Measurements from ENCODE around the gene ARFGAP3.

Gene ARFGAP3

DNA sequence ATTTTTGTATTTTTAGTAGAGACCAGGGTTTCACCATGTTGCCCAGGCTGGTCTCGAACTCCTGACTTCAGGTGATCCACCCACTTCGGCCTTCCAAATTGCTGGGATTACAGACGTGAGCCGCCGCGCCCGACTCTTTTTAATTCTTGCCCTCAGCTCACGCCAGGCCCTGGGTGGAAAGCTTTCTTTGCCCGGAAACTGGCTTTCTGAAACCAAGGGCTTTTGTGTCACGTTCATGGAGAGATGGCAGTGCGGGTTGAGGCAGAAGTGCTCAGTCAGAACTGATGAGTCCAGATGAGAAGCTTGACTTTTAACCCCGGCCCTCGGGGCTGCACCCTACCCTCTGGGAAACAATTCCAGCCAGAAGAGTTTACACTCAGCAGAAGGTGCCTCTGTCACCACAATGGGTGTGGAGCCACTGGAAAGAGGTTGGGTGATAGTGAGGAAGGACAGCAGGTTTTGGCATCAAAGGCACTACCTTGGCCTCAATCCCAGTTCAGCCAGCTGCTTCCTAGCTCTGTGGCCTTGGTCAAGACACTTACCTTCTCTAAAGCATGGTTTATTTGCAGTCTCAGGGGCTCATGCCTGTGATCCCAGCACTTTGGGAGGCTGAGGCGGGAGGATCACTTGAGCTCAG is 890 bp upstream of the ARFGAP3 start:
- DNase-seq = no peak

GRCh38 chr22:42856179-42856864 is 751 bp downstream of the ARFGAP3 start:
- peak; percentile 55 for DNase-seq

DNA sequence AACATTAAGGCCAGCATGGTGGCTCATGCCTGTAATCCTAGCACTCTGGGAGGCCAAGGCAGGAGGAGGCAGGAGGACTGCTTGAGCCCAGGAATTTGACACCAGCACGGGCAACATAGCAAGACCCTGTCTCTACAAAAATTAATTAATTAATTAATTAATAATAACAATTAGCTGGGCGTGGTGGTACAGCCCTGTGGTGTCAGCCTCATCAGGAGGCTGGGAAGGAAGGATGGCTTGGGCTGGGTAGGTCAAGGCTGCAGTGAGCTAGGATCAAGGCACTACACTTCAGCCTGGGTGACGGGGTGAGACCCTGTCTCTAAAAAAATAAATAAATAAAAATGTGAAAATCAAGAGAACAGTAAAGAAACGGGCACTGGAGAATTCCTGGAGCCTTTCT is 1.4 kb downstream of the ARFGAP3 start:
- no peak for DNase-seq

- DNase-seq = no peak
Observed at GRCh38 chr22:42855211-42855610, 1.9 kb downstream of the ARFGAP3 start.

DNA sequence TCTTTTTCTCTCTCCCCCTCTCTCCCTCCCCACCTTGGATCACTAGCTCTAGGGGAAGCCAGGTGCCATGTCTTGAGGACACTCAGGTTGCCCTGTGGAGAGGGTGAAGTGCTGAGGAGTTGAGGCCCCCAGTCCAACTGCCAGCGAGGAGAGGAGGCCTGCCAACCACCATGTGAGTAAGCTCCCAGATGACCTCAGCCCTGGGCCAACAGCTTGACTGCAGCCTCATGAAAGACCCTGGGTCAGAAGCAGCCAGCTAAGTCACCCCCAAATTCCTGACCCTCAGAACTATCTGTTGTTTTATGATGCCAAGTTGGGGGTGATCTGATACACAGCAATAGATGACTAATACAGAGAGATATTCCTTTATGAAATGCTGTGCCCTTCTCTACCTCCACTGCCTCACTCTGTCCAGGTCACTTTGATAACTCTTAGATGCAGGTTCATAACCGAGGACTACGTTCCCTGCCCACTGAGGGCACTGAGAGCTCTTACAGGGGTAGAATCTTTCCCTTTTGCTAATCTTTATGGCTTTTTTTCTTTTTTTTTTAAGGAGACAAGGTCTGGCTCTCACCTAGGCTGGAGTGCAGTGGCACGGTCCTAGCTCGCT is 8.0 kb downstream of the ARFGAP3 start:
- no peak for DNase-seq

GRCh38 chr22:42847110-42847509 is 10.0 kb downstream of the ARFGAP3 start:
- DNase-seq = no peak

DNA sequence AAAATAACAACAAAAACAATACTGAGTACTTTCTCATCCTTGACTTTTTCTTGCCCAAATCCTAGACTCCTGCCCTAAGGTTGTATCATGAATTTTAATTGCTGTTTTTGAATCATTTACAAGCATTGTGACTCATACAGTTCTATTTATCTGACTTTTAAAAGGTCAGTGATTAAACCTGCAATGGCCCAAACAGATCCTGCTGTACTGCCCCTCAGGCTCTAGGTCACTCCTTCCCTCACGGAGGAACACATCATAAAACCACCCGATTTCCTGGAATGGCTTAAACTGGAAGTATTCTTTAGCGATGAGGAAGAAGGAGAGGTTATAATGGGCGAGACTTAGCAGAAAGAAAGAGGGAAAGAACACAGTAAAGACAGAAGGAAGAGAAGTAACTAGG is 12.3 kb downstream of the ARFGAP3 start:
- DNase-seq = no peak

GRCh38 chr22:42842658-42843370 is 14.3 kb downstream of the ARFGAP3 start:
- DNase-seq = no peak

GRCh38 chr22:42841444-42841843 is 15.6 kb downstream of the ARFGAP3 start:
- DNase-seq = no peak

- no peak for DNase-seq
Observed at GRCh38 chr22:42837556-42837955, 19.5 kb downstream of the ARFGAP3 start.

DNA sequence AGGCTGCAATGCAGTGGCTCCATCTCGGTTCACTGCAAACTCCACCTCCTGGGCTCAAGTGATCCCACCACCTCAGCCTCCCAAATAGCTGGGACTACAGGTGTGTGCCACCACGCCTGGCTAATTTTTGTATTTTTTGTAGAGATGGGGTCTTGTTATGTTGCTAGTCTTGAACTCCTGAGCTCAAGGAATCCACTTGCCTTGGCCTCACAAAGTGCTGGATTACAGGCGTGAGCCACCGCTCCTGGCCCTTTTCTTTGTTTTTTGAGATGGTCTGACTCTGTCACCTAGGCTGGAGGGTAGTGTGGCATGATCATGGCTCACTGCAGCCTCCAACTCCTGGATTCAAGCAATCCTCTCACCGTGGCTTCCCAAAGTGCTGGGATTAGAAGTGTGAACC is 21.0 kb downstream of the ARFGAP3 start:
- no peak for DNase-seq

DNA sequence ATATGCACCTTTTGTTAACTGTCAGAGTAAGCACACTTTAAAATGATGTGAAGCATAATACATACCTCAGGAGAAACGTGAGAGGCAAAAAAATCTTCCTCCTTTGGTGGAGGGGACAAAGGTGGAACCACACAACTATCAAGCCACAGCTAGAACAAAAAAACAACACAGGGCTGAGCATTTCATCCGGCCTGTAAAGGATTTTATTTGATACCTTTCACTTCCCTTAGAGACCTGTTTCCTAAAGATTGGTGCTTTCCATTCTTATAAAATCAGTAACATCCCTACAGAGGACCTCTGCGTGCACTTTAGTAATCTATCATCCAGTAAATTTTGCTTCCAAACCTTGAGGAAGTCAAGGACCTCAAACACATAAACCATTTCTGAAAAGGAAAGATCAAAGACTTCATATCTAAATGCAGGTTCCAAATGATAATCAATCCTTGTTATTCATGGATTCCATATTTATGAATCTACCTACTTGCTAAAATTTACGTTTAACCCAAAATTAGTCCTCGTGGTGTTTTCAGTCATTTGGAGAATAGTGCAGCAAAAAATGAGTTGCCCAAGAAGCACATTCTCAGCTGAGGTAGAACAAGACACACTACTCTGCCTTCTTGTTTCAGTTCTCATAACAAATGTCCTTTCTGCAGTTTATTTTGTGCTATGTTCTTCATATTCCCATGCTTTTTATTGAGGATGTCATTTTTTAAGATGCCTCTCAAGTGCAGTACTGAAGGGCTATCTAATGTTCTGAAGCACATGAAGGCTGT is 22.7 kb downstream of the ARFGAP3 start:
- no peak for DNase-seq

DNA sequence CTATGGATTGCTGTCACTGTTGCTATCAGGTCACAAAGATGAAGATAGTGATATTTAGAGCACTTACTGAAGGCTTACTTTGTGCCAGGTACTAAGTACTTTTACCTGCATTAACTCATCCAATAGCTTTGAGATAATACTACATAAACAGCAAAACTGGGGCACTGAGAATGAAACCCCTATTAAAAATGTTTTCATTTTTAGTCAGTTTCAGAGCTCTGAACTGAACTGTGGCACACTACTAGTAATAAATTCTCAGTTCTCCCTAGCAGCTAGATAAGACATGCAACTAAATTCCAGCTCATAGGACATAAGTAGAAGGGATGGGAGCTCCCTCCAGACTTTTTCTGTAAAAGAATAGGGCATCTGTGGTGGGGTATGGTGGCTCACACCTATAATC is 24.0 kb downstream of the ARFGAP3 start:
- no peak for DNase-seq

- DNase-seq = no peak
Observed at GRCh38 chr22:42831712-42832111, 25.4 kb downstream of the ARFGAP3 start.

- no peak for DNase-seq
Observed at GRCh38 chr22:42830161-42830560, 26.9 kb downstream of the ARFGAP3 start.

GRCh38 chr22:42829302-42829701 is 27.8 kb downstream of the ARFGAP3 start:
- no peak for DNase-seq

DNA sequence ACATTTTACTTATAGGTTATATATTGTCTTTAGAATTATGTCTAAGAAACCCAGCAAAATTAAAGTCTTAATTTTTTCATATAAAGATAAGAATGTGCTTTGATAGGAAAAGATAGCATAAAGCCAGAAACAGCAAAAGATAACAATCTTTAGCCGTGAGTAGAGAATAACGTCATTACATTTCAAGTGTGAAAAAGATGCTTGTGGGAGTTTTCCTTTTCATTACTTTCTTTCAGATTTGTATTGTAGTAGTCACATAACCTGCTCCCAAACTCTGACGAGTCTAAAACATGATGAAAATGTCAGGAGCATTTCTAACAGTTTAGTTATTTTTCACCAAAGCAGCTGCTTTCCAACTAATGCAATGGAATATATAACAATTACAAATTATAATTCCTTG is 31.3 kb downstream of the ARFGAP3 start:
- no peak for DNase-seq

- DNase-seq = no peak
Observed at GRCh38 chr22:42821386-42821785, 35.7 kb downstream of the ARFGAP3 start.

DNA sequence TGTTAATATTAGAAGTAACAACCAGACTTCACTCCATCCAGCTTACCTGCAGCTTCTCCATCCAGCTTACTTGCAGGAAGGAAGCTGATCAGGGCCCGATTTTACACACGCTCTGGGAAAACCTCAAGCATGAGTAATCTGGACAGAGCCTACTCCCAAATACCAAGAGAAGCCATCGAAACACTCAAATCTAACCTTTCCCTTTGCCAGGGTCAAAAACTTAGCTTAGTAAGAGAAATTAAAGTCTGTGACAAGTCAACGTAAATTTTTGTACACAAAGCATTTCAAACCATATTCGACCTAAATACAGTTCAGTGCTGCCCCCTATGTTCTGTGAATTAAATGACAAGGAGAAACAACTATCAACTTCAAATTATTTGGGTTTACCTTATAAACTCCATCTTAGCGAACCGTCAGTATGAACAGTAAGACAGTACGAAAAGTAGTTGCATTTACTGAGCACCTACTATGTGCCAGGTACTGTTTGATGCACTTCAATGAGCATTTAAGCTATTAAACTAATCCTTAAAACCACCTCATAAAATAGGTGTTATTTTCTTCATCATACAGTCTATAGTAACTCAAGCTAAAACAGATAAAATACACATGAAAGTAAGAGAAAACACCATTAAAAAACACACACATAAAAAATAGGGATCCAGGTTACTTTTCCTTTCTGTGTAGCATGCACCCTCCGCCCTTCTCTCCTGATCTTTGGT is 36.9 kb downstream of the ARFGAP3 start:
- DNase-seq = no peak

DNA sequence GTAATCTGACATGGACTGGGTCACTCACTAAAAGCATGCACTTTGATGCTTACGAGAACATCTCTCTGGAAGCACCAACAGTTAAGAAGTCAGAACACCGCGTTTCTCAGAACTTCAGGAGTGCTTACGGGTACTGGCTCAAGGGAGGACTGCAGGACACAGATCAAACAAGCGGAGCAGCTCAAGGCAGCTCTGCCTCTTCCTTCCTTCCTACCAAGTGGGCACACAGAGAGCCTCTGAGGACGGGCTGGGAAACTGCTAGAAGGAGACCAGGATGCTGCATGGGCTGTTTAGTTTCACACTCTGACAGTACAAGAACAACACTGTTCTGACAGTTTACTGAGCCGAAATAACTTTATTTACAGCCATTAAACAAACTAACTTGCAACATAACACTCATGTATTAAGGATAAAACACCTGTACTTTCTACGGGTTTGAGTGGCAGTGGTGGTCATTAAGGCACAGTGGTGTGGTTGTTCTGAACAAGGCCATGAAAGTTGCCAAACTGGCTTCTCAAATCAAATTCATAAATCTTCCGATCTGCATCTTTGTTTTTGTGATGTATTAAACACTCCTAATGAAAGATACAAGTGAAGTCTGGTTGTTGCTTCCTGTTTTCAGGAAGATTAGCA is 37.5 kb downstream of the ARFGAP3 start:
- DNase-seq = no peak

DNA sequence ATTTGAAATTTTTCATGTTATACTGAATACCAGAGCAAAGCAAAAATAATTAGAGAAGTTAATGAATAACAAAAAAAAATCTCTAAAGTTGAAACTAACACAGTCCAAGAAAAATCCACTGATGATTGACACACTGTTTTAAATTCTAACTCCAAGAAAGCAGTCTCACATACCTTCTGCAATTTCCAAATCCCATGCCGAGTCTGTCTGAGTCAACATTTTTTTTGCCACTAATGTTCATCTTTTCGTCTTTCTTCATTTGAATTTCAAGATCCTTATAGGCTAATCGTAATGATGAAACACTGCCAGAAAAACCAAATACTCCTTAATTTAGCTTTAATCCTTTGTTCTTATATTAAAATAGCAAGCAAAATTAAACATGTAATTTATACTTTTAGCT is 39.5 kb downstream of the ARFGAP3 start:
- no peak for DNase-seq

DNA sequence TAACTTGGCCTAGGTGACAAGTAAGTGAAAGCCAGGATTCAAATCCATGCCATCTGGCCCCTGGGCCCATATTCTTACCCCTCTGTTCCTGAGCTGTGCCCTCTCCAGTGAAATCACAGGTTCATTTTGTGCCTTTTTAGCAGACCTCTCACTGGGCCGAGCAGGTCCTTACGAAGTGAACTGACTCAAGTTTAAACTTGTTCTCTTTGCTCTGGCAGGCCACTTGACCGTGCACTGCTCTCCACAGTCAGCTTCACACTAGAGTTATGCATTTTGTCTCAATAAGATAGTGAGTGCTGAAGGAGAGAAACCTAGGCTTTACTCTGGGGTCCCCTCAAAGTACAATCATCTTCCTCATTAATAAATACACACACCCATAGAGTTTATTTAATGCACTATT is 40.7 kb downstream of the ARFGAP3 start:
- no peak for DNase-seq
